LNCAP (cell line): ENCODE measurements around the gene GPD1L.

Experiments
- TF ChIP-seq, protein P1 (sequence below): fragments of 450-650 bp; IDR thresholded peaks from 2 replicates; pipeline ENCODE4 v1.5.1; 2017; ENCODE audit warnings: mild to moderate bottlenecking

Gene GPD1L

DNA sequence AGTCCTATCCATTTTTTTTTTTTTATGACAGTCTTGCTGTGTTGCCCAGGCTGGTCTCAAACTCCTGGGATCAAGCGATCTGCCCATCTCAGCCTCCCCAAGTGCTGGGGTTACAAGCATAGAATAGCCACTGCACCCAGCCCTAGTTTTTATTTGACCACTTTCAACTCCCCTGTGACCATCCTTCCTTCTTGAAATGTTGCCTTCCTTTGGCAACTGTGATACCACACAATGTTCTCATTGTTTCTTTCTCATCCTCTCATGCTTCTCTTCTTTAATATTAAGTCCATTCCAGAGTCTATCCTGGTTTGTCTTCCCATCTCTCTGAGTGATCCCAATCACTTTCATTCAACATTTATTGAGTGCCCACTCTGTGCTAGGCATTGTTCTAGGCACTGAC is 7.9 kb upstream of the GPD1L start:
- TF ChIP-seq, protein P1, sequence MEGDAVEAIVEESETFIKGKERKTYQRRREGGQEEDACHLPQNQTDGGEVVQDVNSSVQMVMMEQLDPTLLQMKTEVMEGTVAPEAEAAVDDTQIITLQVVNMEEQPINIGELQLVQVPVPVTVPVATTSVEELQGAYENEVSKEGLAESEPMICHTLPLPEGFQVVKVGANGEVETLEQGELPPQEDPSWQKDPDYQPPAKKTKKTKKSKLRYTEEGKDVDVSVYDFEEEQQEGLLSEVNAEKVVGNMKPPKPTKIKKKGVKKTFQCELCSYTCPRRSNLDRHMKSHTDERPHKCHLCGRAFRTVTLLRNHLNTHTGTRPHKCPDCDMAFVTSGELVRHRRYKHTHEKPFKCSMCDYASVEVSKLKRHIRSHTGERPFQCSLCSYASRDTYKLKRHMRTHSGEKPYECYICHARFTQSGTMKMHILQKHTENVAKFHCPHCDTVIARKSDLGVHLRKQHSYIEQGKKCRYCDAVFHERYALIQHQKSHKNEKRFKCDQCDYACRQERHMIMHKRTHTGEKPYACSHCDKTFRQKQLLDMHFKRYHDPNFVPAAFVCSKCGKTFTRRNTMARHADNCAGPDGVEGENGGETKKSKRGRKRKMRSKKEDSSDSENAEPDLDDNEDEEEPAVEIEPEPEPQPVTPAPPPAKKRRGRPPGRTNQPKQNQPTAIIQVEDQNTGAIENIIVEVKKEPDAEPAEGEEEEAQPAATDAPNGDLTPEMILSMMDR: no peak

DNA sequence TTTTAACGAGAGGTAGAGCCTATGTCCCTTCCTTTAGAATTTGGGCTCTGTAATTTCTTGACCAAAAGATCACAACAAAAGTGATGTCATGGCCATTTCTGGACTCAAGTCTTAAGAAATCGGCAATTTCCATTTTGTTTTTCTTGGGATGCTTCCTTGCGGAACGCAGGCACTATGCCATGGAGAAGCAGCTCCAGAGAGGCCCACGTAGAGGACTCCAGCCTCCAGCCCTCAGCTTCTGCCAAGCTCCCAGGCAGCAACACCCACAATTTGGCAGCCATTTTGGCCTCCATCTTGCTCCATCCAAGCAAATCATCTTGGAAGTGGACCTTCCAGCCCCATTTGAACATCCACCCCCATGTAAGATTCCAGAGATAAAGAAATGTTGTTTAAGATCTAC is 6.0 kb upstream of the GPD1L start:
- TF ChIP-seq, protein P1: no peak

DNA sequence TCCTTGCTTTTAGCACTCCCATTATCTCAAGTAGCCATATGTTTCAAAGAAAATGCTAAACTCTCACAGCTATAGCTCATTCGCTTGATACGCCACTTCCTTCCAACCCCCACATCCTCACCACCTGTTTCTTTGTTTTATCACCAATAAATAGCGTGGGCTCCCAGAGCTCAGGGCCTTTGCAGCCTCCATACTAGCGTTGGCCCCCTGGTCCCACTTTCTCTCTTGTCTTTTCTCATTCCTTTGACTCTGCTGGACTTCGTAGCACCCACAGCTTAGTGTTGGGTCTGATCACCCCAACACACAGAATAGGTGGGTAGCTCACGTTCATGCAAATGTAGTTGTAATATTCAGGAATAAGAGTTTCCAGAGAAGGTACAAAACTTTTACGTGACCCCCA is 4.1 kb upstream of the GPD1L start:
- TF ChIP-seq, protein P1: no peak

DNA sequence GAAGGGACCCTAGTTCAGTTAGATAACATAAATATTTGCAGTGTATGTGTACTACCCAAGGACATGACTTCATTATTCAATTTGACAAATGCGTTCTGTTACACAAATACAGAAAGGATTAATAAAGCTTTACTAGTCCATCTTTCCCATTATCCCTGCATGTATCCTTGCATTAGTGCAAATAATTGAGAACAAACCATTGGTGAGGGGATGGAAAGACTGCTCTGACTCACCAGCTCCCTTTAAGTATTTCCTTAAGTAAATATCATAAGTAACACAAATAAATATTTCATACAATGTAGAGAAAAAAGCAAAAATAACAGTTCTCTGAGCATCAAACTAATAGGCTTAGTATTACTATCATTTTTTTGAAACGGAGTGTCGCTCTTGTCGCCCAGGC is 1.9 kb upstream of the GPD1L start:
- TF ChIP-seq, protein P1: no peak

DNA sequence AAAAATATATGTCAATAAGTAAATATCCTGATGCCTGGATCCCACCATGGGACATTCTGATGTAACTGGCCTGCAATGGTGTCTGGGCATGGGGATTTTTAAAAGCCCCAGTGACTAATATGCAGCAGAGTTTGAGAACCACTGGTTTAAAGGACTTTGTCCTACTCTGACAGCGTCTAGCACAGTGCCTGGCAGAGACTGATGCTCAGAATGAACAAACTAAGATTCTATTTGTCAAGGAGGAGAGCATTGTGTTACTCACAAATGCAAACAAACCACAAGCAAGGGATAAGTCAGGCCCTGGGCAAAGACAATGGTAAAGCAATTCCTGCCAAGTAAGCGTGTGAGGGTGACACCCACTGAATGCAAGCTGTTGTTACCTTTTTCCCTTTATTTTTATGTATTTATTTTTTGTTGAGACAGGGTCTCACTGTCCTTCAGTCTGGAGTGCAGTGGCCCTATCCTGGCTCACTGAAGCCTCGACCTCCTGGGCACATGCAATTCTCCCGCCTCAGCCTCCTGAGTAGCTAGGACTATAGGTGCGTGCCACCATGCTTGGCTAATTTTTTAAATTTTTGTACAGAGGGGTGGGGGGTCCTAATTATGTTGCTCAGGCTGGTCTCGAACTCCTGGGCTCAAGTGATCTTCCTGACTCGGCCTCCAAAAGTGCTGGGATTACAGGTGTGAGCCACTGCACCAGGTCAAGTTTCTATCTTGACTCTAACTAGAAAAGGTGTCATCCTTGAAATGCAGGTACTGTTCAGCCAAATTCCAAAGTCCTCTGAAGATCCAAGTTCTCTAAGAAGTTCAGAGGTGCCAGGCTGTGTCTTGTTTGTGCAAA is 909 bp upstream of the GPD1L start:
- TF ChIP-seq, protein P1: no peak

DNA sequence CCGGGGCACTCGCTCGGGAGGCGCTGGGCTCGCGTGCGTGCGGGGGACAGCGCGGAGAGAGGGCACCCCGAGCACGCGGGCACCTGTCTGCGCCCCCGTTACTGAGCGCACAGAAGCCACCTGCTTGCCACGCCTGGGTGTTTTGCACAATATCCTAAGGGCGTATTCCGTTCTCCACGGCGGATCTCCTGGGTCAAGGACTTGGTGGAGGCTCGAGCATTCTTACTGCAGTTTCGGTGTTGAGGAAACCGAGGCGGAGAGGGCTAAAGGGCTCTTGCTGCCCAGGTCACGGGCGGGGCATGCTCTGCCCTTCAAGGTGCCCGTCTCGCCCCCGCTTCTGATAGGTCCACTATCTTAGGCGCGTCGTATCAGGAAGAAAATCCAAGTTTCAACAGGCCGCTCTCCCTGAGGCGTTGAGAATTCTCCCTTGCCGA is 526 bp downstream of the GPD1L start:
- TF ChIP-seq, protein P1: no peak

DNA sequence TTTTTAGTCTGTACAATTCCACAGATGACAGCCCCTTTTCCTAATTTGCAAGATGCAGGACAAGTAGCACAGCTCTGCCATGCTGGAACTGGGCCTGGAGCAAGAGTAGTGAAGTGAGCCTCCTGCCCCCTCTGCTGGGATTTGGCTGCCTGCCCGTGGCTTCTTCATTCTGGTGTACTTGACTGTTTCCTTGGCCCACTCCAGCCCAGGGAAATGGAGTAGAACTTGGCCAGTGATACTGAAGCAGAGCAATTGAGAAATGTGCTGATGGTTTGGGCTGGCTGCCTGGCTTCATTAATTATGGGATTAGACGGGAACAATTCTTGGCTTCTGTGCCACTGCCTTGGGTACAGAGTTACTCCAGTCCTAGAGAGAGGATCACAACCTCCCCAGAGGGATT is 2.8 kb downstream of the GPD1L start:
- TF ChIP-seq, protein P1: no peak
